Measurements from ENCODE around the gene SAMD9L. TPM values are rescaled to one million over a fixed set of nuclear protein-coding genes. Genes with fewer than 3 reads are reported as not detected.
A peak's percentile ranks its signal among the peaks of the same experiment; 100 is the strongest.

SAMD9L gene
- polyA plus RNA-seq, 1 of the 3 experiments (the other 2 are of a cell fraction): 1.8 TPM

DNA sequence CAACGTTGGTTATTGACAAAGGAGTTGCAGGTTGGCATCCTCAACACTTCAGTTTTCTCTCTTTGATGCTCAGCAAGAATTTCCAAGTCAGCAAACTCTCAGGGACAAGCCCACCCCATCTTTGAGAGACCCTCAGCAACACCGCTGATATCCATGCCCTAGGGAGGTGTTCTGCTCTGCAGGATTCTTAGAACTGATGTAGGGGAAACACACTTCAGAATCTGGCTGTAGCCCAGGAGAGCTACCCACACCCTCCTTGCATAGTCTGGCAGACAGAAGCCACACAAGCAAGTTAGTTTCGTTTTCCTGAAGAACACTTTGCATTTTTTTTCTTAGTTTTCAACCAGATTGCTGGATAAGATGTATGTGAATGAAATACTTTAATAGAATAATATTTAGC, 822 bp downstream of the SAMD9L start:
- no peaks in the 10 kb centered on the region for H3K27me3 ChIP-seq (ENCODE audit: insufficient read depth)
- H3K9ac ChIP-seq: peak overlapping the region; percentile 62
- peak overlapping the region; percentile 85 for H3K4me2 ChIP-seq
- H4K20me1 ChIP-seq (ENCODE audit: insufficient read depth): no peaks in the 10 kb centered on the region
- peak overlapping the region; percentile 51 to 61 for H3K4me3 ChIP-seq (ENCODE audit: low read depth in 2 of 2, low read length in 1 of 2)
- H2AFZ ChIP-seq (ENCODE audit: low read depth): peak overlapping the region; percentile 95
- H3K9me3 ChIP-seq: no peaks in the 10 kb centered on the region
- H3K79me2 ChIP-seq (ENCODE audit: insufficient read depth): no peaks in the 10 kb centered on the region; the same call in 1 of the 2 replicates
- ChIA-PET CTCF (interaction anchor here (1.5 kb wide), 1 partner anchor 15 kb away, joined by 4 read pairs; no protein-coding TSS in a partner anchor), POLR2A (no interaction called here)
- H3K9me2 ChIP-seq: no peaks in the 10 kb centered on the region
- H3K4me1 ChIP-seq (ENCODE audit: control insufficient read depth in 1 of 2, insufficient read depth in 2 of 2, low read depth in 1 of 2, low read length in 1 of 2): peaks cover 0 to 9% of the 10 kb centered on the region in 2 experiments; a peak in 3 of 4 replicates
- WGBS (ENCODE audit: low lambda C conversion rate): 5% methylated on average over 3 of the region's 3 CpGs
- H3K36me3 ChIP-seq (replicated peaks in 1 of 2; ENCODE audit: control insufficient read depth in 1 of 2, insufficient read depth in 2 of 2, low read length in 1 of 2): peaks cover 4 to 12% of the 10 kb centered on the region in 2 experiments
- no peak for DNase-seq
- H3F3A ChIP-seq (replicated peaks; ENCODE audit: insufficient read depth): peaks cover 15% of the 10 kb centered on the region
- H3K27ac ChIP-seq (ENCODE audit: low read depth in 2 of 2, low read length in 1 of 2): peak overlapping the region; percentile 54 to 69
- TF ChIP-seq NFIC (IDR thresholded peaks at IDR 0.05; ENCODE audit: borderline replicate concordance): peak; percentile 34; the same call in 1 of the 2 replicates
- TF ChIP-seq, protein P1, sequence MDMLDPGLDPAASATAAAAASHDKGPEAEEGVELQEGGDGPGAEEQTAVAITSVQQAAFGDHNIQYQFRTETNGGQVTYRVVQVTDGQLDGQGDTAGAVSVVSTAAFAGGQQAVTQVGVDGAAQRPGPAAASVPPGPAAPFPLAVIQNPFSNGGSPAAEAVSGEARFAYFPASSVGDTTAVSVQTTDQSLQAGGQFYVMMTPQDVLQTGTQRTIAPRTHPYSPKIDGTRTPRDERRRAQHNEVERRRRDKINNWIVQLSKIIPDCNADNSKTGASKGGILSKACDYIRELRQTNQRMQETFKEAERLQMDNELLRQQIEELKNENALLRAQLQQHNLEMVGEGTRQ (IDR thresholded peaks at IDR 0.05; ENCODE audit: borderline replicate concordance, low read depth, low read length): no peak
- no peak for TF ChIP-seq NRF1 (IDR thresholded peaks at IDR 0.05; ENCODE audit: low read depth, low read length)
- no peak for TF ChIP-seq POLR2AphosphoS5 (IDR thresholded peaks at IDR 0.05; ENCODE audit: low read depth, low read length)
- TF ChIP-seq TCF12 (IDR thresholded peaks at IDR 0.05): peak; percentile 25; the same call in 1 of the 2 replicates
- peak; percentile 18; the same call in 1 of the 2 replicates for TF ChIP-seq TAF1 (IDR thresholded peaks at IDR 0.05; ENCODE audit: borderline replicate concordance, low read depth, low read length)

DNA sequence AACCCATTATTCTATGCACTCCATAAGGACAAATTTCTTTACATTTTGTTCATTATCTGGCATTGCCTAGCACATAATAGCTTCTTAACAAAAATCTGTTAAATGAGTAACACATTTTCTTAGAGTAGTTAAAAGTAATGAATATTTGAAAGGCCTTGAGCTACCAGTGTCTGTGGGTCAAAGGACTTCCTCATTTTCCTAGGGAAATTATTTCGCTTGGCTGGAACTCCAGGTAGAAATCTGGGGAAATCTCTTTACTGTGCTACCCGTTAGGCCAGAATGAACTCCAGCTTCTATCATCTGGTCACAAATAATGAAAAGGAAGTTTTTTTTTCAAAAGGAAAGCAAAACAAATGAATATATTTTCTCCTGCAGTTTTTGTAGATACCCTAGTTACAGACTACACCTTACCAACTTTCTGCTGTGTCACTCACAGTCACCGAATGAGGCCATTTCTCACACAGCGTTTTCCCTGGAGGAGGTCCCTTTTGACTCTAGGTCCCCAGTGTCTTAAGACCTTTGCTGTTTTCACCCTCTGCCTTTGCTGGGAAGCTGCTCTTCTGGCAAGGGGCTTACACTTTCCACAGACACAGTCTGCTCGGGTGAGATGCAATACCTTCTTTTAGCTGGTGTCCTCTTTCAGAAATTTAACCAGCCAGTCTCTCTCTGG, 1.6 kb downstream of the SAMD9L start:
- ChIA-PET POLR2A (no interaction called here), CTCF (interaction anchor here (1.5 kb wide), 1 partner anchor 15 kb away, joined by 4 read pairs; no protein-coding TSS in a partner anchor)
- peaks cover 4 to 12% of the 10 kb centered on the region in 2 experiments for H3K36me3 ChIP-seq (replicated peaks in 1 of 2; ENCODE audit: control insufficient read depth in 1 of 2, insufficient read depth in 2 of 2, low read length in 1 of 2)
- peak overlapping the region; percentile 85 for H3K4me2 ChIP-seq
- no peaks in the 10 kb centered on the region for H3K27me3 ChIP-seq (ENCODE audit: insufficient read depth)
- H3K9me2 ChIP-seq: no peaks in the 10 kb centered on the region
- peak overlapping the region; percentile 62; the same call in 1 of the 2 replicates for H3K9ac ChIP-seq
- H3K27ac ChIP-seq (ENCODE audit: low read depth in 2 of 2, low read length in 1 of 2): peak overlapping the region; percentile 54 to 58; a peak in 2 of 4 replicates
- peak overlapping the region; percentile 51 to 61; a peak in 3 of 4 replicates for H3K4me3 ChIP-seq (ENCODE audit: low read depth in 2 of 2, low read length in 1 of 2)
- no peaks in the 10 kb centered on the region; the same call in 1 of the 2 replicates for H3K79me2 ChIP-seq (ENCODE audit: insufficient read depth)
- H2AFZ ChIP-seq (ENCODE audit: low read depth): peak overlapping the region; percentile 95
- H3K4me1 ChIP-seq (ENCODE audit: control insufficient read depth in 1 of 2, insufficient read depth in 2 of 2, low read depth in 1 of 2, low read length in 1 of 2): peaks cover 0 to 9% of the 10 kb centered on the region in 2 experiments; a peak in 3 of 4 replicates
- no peak for DNase-seq
- H4K20me1 ChIP-seq (ENCODE audit: insufficient read depth): no peaks in the 10 kb centered on the region
- TF ChIP-seq FOSL2 (IDR thresholded peaks at IDR 0.05; ENCODE audit: borderline replicate concordance, low read depth) (no peak), FOXM1 (IDR thresholded peaks at IDR 0.05; ENCODE audit: low read depth) (no peak), EP300 (IDR thresholded peaks at IDR 0.05; ENCODE audit: borderline replicate concordance in 1 of 2, low read depth in 1 of 2, low read length in 1 of 2) (no peak), POLR2AphosphoS5 (IDR thresholded peaks at IDR 0.05; ENCODE audit: low read depth, low read length) (no peak), FOXJ3 (CRISPR knock-in tag; IDR thresholded peaks at IDR 0.05) (no peak), TCF12 (IDR thresholded peaks at IDR 0.05) (no peak), ELF1 (IDR thresholded peaks at IDR 0.05) (no peak), RXRA (IDR thresholded peaks at IDR 0.05; ENCODE audit: borderline replicate concordance, low read depth) (no peak)
- TF ChIP-seq, protein P2, sequence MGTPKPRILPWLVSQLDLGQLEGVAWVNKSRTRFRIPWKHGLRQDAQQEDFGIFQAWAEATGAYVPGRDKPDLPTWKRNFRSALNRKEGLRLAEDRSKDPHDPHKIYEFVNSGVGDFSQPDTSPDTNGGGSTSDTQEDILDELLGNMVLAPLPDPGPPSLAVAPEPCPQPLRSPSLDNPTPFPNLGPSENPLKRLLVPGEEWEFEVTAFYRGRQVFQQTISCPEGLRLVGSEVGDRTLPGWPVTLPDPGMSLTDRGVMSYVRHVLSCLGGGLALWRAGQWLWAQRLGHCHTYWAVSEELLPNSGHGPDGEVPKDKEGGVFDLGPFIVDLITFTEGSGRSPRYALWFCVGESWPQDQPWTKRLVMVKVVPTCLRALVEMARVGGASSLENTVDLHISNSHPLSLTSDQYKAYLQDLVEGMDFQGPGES (IDR thresholded peaks at IDR 0.05; ENCODE audit: low read depth, low read length): no peak
- TF ChIP-seq, protein P3, sequence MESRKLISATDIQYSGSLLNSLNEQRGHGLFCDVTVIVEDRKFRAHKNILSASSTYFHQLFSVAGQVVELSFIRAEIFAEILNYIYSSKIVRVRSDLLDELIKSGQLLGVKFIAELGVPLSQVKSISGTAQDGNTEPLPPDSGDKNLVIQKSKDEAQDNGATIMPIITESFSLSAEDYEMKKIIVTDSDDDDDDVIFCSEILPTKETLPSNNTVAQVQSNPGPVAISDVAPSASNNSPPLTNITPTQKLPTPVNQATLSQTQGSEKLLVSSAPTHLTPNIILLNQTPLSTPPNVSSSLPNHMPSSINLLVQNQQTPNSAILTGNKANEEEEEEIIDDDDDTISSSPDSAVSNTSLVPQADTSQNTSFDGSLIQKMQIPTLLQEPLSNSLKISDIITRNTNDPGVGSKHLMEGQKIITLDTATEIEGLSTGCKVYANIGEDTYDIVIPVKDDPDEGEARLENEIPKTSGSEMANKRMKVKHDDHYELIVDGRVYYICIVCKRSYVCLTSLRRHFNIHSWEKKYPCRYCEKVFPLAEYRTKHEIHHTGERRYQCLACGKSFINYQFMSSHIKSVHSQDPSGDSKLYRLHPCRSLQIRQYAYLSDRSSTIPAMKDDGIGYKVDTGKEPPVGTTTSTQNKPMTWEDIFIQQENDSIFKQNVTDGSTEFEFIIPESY (IDR thresholded peaks at IDR 0.05; ENCODE audit: borderline replicate concordance, low read depth): no peak
- TF ChIP-seq, protein P1 (IDR thresholded peaks at IDR 0.05; ENCODE audit: borderline replicate concordance, low read depth, low read length): no peak
- WGBS (ENCODE audit: low lambda C conversion rate): 77% methylated on average over 5 of the region's 5 CpGs
- H3F3A ChIP-seq (replicated peaks; ENCODE audit: insufficient read depth): peaks cover 15% of the 10 kb centered on the region
- H3K9me3 ChIP-seq: no peaks in the 10 kb centered on the region

Measured in SK-N-SH (cell line).